Activated CD8-positive, alpha-beta memory T cell treated with anti-CD3 and anti-CD28 coated beads for 36 hours (primary cell): Measurements from ENCODE around the gene SPNS1. TPM values are rescaled to one million over a fixed set of nuclear protein-coding genes. Genes with fewer than 3 reads are reported as not detected.
"Not testable (repeated sequence)": the region's sequence is repeated elsewhere in the genome, so short reads cannot be mapped to it uniquely, and the experiment has no call there.

Source experiments
- CTCF ChIA-PET: fragments of 350-600 bp; sonication (Branson Sonifier 250); formaldehyde crosslinking; loops from one replicate; lab custom pipeline; 2021; ENCODE audit warnings: antibody characterized with exemption; lab: Charles Lee
- POLR2A ChIA-PET: fragments of 350-600 bp; sonication (Branson Sonifier 250); formaldehyde crosslinking; loops from one replicate; lab custom pipeline; 2021; ENCODE audit warnings: antibody characterized with exemption; lab: Charles Lee
- total RNA-seq, 2 experiments: library from RNA; stranded (reverse); gene quantifications; one replicate each; pipeline ENCODE4 v1.2.3, GENCODE V29; 2021

The SPNS1 gene
- total RNA-seq, 2 experiments from 2014 or later: 28.5 to 29.0 TPM

GRCh38 chr16:28984091-28984490 is 9.5 kb downstream of the SPNS1 start:
- ChIA-PET POLR2A (interaction anchor here (1.3 to 2.2 kb wide), 2 partner anchors 9 to 10 kb away, joined by 3 to 7 read pairs; partner anchors contain the start of gene SPNS1), CTCF (interaction anchor here (3.4 kb wide), 1 partner anchor 9 kb away, joined by 18 read pairs; the partner anchor contains the start of gene SPNS1)

- POLR2A ChIA-PET: interaction anchor here (0.9 to 2.2 kb wide), 5 partner anchors 8 to 91 kb away, joined by 3 to 7 read pairs (median 3); partner anchors contain the start of gene SPNS1
Measured at GRCh38 chr16:28984619-28985135, 10.1 kb downstream of the SPNS1 start, which contains the start of gene LAT. Gene LAT (plus strand): TSS chr16:28985052. CDS start chr16:28985418, 366 bp downstream.

GRCh38 chr16:28985211-28986041 is 10.8 kb downstream of the SPNS1 start:
- ChIA-PET CTCF (interaction anchor here (0.5 to 3.4 kb wide), 4 partner anchors 8 to 129 kb away, joined by 3 to 18 read pairs (median 4); partner anchors contain the start of gene SPNS1), POLR2A (interaction anchor here (0.9 to 2.2 kb wide), 5 partner anchors 8 to 90 kb away, joined by 3 to 7 read pairs (median 3); partner anchors contain the start of gene SPNS1)

More at GRCh38 chr16:28984619-28985135, 10.1 kb downstream of the SPNS1 start, which contains the start of gene LAT:
- CTCF ChIA-PET: interaction anchor here (0.5 to 3.4 kb wide), 3 partner anchors 10 to 128 kb away, joined by 3 to 18 read pairs (median 4); partner anchors contain the start of gene SPNS1

- CTCF ChIA-PET: interaction anchor here (1.4 to 3.4 kb wide), 4 partner anchors 8 to 108 kb away, joined by 3 to 18 read pairs (median 4); partner anchors contain the start of genes ATP2A1 and SPNS1
- POLR2A ChIA-PET: interaction anchor here (1.4 to 2.2 kb wide), 3 partner anchors 12 to 34 kb away, joined by 3 to 8 read pairs (median 7); partner anchors contain the start of gene SPNS1
Measured at GRCh38 chr16:28986046-28986445, 11.5 kb downstream of the SPNS1 start.

GRCh38 chr16:28986492-28986891 is 11.9 kb downstream of the SPNS1 start:
- CTCF ChIA-PET: interaction anchor here (1.4 to 3.4 kb wide), 4 partner anchors 9 to 108 kb away, joined by 3 to 18 read pairs (median 4); partner anchors contain the start of genes ATP2A1 and SPNS1
- POLR2A ChIA-PET: interaction anchor here (1.8 to 3.8 kb wide), 2 partner anchors 13 to 35 kb away, joined by 8 to 19 read pairs; no protein-coding TSS in a partner anchor

- ChIA-PET POLR2A (interaction anchor here (0.6 to 3.8 kb wide), 4 partner anchors 14 to 34 kb away, joined by 3 to 19 read pairs (median 6); no protein-coding TSS in a partner anchor), CTCF (interaction anchor here (0.7 to 3.4 kb wide), 8 partner anchors 8 to 109 kb away, joined by 3 to 18 read pairs (median 4); partner anchors contain the start of genes ATP2A1 and SPNS1)
Measured at GRCh38 chr16:28987170-28987853, 12.7 kb downstream of the SPNS1 start.

GRCh38 chr16:28989363-28989762 is 14.8 kb downstream of the SPNS1 start:
- ChIA-PET POLR2A (interaction anchor here (0.8 to 3.8 kb wide), 4 partner anchors 16 to 86 kb away, joined by 3 to 19 read pairs (median 4); no protein-coding TSS in a partner anchor), CTCF (interaction anchor here (0.6 to 1.9 kb wide), 2 partner anchors 12 to 16 kb away, joined by 3 to 7 read pairs; no protein-coding TSS in a partner anchor)

- ChIA-PET POLR2A (interaction anchor here (0.7 to 3.8 kb wide), 2 partner anchors 17 to 31 kb away, joined by 3 to 19 read pairs; no protein-coding TSS in a partner anchor), CTCF (no interaction called here)
Measured at GRCh38 chr16:28990375-28991040, 15.9 kb downstream of the SPNS1 start.

GRCh38 chr16:28991687-28992086 is 17.1 kb downstream of the SPNS1 start:
- ChIA-PET CTCF (interaction anchor here (1.2 kb wide), 1 partner anchor 19 kb away, joined by 3 read pairs; no protein-coding TSS in a partner anchor), POLR2A (interaction anchor here (2.3 kb wide), 1 partner anchor 16 kb away, joined by 10 read pairs; no protein-coding TSS in a partner anchor)

- ChIA-PET CTCF (interaction anchor here (1.2 kb wide), 1 partner anchor 18 kb away, joined by 3 read pairs; no protein-coding TSS in a partner anchor), POLR2A (interaction anchor here (1.4 to 2.3 kb wide), 2 partner anchors 8 to 15 kb away, joined by 3 to 10 read pairs; partner anchors contain the start of gene LAT)
Measured at GRCh38 chr16:28992496-28992895, 17.9 kb downstream of the SPNS1 start.

- ChIA-PET CTCF (interaction anchor here (1.2 kb wide), 1 partner anchor 31 kb away, joined by 3 read pairs; no protein-coding TSS in a partner anchor), POLR2A (interaction anchor here (0.7 kb wide), 1 partner anchor 10 kb away, joined by 6 read pairs; no protein-coding TSS in a partner anchor)
Measured at GRCh38 chr16:28998837-28999236, 24.3 kb downstream of the SPNS1 start.

GRCh38 chr16:28999577-28999976 is 25.0 kb downstream of the SPNS1 start:
- ChIA-PET CTCF (no interaction called here), POLR2A (interaction anchor here (0.7 kb wide), 1 partner anchor 11 kb away, joined by 6 read pairs; no protein-coding TSS in a partner anchor)

- ChIA-PET CTCF (no interaction called here), POLR2A (no interaction called here)
Measured at GRCh38 chr16:29000019-29000418, 25.4 kb downstream of the SPNS1 start.

- POLR2A ChIA-PET, CTCF ChIA-PET: not testable (repeated sequence)
Measured at GRCh38 chr16:29004496-29005139, 30.0 kb downstream of the SPNS1 start.

GRCh38 chr16:29007730-29008593 is 33.4 kb downstream of the SPNS1 start:
- CTCF ChIA-PET: interaction anchor here (0.7 to 3.3 kb wide), 4 partner anchors 13 to 22 kb away, joined by 3 to 13 read pairs (median 6); no protein-coding TSS in a partner anchor
- POLR2A ChIA-PET: interaction anchor here (0.6 to 1.5 kb wide), 5 partner anchors 13 to 21 kb away, joined by 3 to 10 read pairs (median 4); no protein-coding TSS in a partner anchor
